ENCODE data around the gene ARFGAP2. TPM values are rescaled to one million over a fixed set of nuclear protein-coding genes. Genes with fewer than 3 reads are reported as not detected.
A peak's percentile ranks its signal among the peaks of the same experiment; 100 is the strongest.

ARFGAP2 gene
- total RNA-seq, 3 donors from 2014 or later, result 83.7 to 107 (median 106) TPM

- H3K4me1 ChIP-seq (ENCODE audit: low read depth), result peaks cover 19% of the 10 kb centered on the region
- intact Hi-C loops (cut with DNase I, micrococcal nuclease), result no loop called here
These were observed 8.8 kb upstream of the ARFGAP2 start for GRCh38 chr11:47185305-47186075.

GRCh38 chr11:47184711-47185304, 8.1 kb upstream of the ARFGAP2 start:
- no peak for TF ChIP-seq CTCF (IDR thresholded peaks at IDR 0.05)
- Histone ChIP-seq H3K4me3 (no peak overlapping the region), H3K36me3 (ENCODE audit: low read depth) (no peaks in the 10 kb centered on the region), H3K9me3 (no peaks in the 10 kb centered on the region), H3K4me1 (ENCODE audit: low read depth) (peaks cover 19% of the 10 kb centered on the region)
- intact Hi-C loops (cut with DNase I, micrococcal nuclease), result no loop called here
- DNase-seq (no peak), ATAC-seq (no peak)

More at GRCh38 chr11:47185305-47186075, 8.8 kb upstream of the ARFGAP2 start:
- no peak for TF ChIP-seq CTCF (IDR thresholded peaks at IDR 0.05)
- peak; percentile 24 for ATAC-seq
- H3K36me3 ChIP-seq (ENCODE audit: low read depth), result no peaks in the 10 kb centered on the region
- H3K9me3 ChIP-seq, result no peaks in the 10 kb centered on the region
- peak overlapping the region; percentile 22 for H3K4me3 ChIP-seq
- peak in 1 of 3 donors; percentile 49 for DNase-seq

GRCh38 chr11:47183969-47184368, 7.3 kb upstream of the ARFGAP2 start:
- DNase-seq, result no peak
- TF ChIP-seq CTCF (IDR thresholded peaks at IDR 0.05), result no peak
- H3K4me3 ChIP-seq, result no peak overlapping the region
- no peaks in the 10 kb centered on the region for H3K9me3 ChIP-seq
- no peak for ATAC-seq
- H3K36me3 ChIP-seq (ENCODE audit: low read depth), result no peaks in the 10 kb centered on the region
- intact Hi-C loops (cut with DNase I, micrococcal nuclease), result no loop called here
- peaks cover 19% of the 10 kb centered on the region for H3K4me1 ChIP-seq (ENCODE audit: low read depth)

GRCh38 chr11:47183031-47183856, 6.6 kb upstream of the ARFGAP2 start:
- DNase-seq (no peak), ATAC-seq (no peak)
- Histone ChIP-seq H3K4me3 (no peak overlapping the region), H3K36me3 (ENCODE audit: low read depth) (no peaks in the 10 kb centered on the region), H3K9me3 (no peaks in the 10 kb centered on the region), H3K4me1 (ENCODE audit: low read depth) (peaks cover 19% of the 10 kb centered on the region)
- TF ChIP-seq CTCF (IDR thresholded peaks at IDR 0.05), result no peak
- intact Hi-C loops (cut with DNase I, micrococcal nuclease), result no loop called here

- Histone ChIP-seq H3K36me3 (ENCODE audit: low read depth) (no peaks in the 10 kb centered on the region), H3K9me3 (no peaks in the 10 kb centered on the region), H3K4me1 (ENCODE audit: low read depth) (peaks cover 28% of the 10 kb centered on the region), H3K4me3 (no peak overlapping the region)
- no peak for DNase-seq
- intact Hi-C loops (cut with DNase I, micrococcal nuclease), result no loop called here
- ATAC-seq, result no peak
- no peak for TF ChIP-seq CTCF (IDR thresholded peaks at IDR 0.05)
These were observed 5.7 kb upstream of the ARFGAP2 start for GRCh38 chr11:47182380-47182779.

All from mucosa of descending colon (tissue), 3 donors.